HG03520 (cell line): ENCODE measurements around the gene NMT2.
"Not testable (repeated sequence)": the region's sequence is repeated elsewhere in the genome, so short reads cannot be mapped to it uniquely, and the experiment has no call there.

ENCODE experiments used
- ATAC-seq: cut with Tn5 transposase; IDR thresholded peaks from one replicate; pipeline ENCODE4 v1.9.1; 2021; ENCODE audit warnings: mild to moderate bottlenecking, moderate library complexity; ENCODE audit not compliant: unreplicated experiment

NMT2 gene

DNA sequence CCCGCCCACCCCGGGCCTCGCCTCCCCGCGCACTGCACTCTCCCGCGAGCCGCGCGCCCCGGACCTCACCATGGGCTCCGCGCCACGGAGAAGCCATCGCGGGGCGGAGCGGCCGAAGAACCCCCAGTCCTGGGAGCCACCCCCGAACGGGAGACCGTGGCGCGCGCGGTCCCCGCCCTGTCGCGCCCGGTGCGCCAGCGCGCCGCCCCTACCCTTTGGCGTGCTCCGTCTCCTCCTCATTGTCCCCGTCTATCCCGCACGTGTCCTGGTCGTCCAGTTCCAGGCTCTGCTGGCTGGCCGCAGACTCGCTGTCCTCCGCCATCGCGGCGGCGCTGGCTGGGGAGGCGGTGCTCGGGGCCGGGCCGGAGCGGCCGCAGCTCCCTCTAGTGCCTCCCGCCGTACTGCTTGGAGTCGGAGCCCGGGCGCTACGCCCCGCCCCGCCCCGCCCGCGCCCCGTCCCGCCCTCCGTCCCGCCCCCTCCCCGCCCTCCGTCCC is at the start of gene NMT2:
Gene NMT2, minus strand, starts transcription at position 403 of the 495 bp plus-strand sequence. Its CDS starts 81 bp downstream, at position 322.
- peak; percentile 91 for ATAC-seq

DNA sequence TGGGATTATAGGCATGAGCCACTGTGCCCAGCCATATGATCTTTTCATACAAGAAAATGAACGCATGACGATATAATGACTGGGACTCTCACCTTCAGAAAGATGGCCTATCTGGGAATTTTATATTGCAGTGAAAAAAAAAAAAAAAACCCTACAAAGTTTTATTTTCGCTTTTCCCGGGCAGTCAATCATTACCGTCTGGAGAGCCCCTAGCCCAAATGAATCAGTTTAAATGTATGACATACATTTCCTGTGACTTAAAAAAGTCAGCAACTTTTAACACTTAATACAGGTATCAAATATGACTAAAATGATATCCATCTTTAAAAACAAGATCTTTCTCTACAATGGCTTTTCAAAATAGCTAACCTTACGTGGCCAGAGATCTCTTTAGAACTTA is 48.2 kb upstream of the NMT2 start:
- no peak for ATAC-seq

DNA sequence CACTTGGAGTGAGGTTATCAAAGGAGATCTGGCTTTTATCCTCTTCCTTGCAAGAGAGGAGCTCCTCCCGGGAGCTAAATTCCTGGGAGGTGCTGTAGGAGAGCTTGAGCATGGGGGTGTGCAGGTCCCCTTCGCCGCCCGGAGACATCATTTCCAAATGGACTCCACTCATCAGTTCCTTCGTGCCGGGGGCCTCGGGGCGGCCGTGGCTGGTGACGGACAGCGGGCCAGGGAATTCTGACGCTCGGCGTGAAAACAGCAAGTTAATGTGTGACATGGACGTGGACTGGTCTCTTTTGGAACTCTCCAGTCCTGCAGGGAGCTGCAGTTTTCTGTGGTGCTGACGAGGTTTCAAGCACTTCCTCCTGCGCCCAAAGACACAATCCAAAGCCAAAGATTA is 45.7 kb upstream of the NMT2 start:
- ATAC-seq = no peak

DNA sequence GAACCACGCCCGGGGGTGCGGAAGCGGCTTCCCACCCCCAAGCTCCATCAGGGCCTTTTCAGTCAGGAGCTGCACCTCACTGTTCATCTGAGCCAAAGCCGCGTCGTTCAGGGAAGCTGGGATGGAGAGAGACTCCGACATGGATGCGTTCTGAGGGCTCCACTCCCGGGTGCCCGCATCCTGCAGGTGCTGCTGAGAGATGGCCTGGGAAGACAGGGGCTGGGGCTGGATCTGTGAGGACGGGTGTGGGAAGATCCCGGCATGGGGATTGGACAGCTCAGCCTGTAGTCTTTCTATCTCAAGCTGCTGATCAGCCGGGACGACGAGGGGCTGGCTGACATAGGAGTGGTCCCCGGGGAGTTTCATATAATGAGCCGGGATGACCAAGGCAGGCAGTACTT is 45.0 kb upstream of the NMT2 start:
- no peak for ATAC-seq

DNA sequence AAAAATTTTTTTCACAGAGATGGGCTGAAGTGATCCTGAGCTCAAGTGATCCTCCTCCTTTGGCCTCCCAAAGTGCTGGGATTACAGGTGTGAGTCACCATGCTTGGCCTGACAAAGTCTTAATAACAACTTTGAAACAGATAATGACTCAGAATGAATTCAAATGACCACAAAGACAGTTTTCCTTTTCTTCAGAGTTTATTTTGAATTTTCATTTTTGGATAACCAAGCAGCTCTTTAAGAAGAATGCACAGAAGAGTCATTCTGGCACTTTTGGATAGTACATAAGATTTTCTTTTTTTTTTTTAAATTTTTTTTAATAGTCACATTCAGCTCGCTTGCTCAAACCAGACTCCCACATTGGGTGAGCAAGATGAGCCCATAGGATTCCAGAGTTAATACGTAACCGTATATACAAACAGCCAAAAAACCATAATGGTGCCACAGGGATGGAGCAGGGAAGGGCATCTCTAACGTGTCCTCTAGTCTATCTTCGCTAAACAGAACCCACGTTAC is 43.0 kb upstream of the NMT2 start:
- ATAC-seq = no peak

DNA sequence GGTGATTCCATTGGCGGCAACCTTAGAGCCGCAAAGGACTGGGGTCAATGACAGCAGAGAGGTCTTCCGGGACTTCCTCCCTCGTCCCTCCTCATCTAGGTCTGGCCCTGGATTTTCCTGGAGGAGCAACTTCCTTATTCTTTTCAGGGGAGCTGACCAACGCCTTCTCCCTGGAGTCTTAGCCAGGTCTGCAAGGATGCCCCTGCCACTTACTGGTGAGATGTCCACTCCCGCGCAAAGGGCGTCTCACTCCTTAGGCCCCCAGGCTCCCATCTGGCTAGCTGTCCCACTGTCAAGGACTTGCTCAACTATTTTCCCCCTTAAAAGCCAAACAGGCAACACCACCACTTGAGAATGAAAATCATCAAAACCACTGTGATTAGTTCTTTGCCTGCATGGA is 42.0 kb upstream of the NMT2 start:
- no peak for ATAC-seq

DNA sequence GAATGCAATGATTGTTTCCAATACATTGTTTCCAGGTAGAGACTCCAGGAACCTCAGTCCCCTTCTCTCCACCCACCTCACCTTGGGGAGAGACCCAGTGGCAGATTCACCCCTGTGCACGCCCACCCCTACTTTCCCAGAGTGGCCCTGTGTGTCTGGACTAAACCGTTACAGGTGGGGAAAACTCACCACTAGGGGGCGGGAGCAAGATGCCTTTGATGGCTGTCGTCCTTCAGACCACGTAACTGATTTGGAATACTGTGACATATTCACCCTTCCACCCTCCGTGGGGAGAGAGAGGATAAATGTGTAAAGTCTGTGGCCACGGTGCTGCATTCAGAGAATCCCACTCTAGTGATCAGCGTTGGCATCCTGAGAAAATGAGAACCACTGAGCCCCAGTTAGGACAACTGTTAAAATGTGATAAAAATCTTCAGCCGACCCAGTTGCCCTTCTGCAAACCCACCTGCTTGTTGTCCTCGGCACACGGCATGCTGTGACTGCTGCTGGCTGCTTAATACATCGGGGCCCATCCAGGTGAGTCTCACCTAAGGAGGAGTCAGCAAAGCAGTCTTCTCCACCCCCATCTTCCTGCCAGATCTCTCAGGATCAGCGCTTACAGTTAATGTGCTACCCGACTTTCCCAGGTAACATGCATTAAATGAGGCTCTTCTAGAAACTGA is 41.5 kb upstream of the NMT2 start:
- ATAC-seq = peak; percentile 69

DNA sequence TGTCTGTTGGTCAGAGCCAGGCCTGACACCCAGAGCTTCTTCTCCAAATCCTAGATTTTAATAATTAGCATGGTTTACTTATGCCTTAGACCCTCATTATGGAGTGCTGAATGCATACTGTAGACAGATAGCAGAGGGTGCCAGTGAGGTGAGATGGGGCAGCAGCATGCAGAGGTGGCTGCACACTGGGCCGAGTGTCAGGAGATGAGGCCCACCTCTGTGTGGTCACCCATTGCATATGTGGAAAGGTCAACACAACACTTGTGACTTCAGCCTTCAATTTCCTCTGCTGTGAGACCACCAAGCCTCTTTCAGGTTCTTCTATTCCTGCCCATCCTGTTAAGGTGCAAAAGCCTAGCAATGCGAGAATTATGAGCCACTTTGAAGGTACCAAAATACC is 39.7 kb upstream of the NMT2 start:
- ATAC-seq = no peak

DNA sequence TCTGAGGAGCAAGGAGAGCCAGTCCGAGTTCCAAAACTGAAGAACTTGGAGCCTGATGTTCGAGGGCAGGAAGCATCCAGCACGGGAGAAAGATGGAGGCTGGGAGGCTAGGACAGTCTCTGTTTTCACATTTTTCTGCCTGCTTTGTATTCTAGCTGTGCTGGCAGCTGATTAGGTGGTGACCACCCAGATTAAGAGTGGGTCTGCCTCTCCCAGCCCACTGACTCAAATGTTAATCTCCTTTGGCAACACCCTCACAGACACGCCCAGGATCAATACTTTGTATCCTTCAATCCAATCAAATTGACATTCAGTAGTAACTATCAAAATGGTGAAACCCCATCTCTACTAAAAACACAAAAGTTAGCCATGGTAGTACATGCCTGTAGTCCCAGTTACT is 38.9 kb upstream of the NMT2 start:
- ATAC-seq = not testable (repeated sequence)

DNA sequence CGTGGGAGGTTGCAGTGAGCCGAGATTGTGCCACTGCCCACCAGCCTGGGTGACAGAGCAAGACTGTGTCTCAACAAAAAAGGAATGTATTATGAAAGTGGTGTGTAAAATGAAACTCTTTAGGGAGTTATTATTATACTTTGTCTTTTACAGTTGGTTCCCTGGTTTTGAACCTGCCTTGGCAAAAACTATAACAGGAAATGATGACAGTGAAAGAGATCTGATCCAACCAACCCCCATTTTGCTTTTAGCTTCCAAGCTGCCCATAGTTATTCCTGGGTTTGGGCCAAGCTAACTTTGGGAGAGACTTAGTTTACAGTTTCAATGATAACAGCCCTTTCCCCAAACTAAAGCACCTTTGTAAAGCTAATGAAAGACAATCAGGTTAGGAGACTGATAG is 34.1 kb upstream of the NMT2 start:
- no peak for ATAC-seq

DNA sequence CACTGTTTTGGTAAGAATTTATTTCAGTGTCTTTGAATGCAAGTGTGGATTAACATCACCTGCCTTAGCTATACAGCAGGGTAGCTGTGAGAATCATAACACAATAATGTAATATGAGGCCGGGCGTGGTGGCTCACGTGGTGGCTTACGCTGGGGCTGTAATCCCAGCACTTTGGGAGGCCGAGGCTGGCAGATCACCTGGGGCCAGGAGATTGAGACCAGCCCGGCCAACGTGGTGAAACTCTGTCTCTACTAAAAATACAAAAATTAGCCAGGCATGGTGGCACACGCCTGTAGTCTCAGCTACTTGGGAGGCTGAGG is 33.8 kb upstream of the NMT2 start:
- not testable (repeated sequence) for ATAC-seq

DNA sequence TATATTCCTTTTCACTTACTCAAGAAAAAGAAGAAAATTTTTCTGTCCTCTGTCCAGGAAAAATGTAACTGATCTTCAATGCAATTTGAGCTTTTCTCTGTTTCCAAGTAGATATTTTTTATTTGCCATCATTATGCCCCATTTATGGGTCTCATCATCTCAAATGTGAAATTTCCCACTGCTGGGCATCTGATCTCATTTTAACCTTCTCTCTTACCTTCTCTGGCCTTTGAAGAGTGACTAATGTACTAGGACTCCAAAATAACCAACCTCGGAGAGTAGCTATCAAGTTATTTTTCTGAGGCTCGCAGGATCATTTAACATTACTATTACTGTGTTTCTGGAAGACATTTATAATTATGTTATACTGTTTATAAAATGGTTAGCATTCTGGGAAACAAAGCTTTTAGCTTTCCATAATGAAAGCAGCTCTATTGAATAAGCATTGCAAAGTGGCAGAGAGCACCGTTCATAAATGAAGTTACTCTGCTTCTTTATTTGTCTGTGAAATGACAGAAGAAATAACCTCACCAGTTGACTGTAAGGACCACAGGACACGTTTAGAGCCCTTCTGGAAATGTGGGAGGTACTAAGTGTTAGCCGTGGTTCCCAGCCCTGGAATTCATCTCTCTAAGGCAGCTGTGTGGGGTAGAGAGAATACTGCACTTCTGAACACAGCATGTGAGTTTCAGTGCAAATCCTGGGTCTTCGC is 33.3 kb upstream of the NMT2 start:
- no peak for ATAC-seq

DNA sequence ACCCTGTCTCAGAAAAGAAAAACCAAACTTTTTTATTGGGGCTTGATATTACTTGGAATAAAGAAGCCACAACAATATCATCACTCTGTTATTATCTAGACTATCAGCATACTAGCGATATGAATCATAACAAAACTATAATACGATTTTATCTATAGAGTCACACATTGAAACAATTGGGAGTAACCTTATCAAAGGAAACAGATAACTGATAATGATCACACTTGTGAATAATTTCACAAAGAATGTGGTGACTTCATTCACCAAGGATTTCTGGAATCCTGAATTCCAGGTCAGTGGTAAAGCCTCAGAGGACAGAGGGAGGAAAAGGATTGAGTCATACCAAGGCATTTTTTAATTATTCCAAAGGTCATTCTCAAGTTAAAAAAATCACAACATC is 32.1 kb upstream of the NMT2 start:
- no peak for ATAC-seq

DNA sequence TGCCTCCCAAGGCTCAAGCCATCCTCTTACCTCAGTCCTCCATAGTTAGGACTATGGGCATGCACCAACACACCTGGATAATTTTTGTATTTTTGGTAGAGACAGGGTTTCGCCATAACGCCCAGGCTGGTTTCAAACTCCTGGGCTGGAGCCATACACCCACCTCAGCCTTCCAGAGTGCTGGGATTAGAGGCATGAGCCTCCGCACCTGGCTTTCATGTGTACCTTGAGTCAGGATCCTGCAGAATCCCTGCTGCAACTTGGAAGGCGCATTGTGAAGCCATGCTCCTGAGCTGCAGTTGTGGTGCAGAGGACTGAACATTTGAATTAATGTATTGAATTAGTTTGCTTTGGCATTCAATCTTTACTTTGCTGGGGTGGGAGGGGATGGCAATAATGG is 29.4 kb upstream of the NMT2 start:
- no peak for ATAC-seq

DNA sequence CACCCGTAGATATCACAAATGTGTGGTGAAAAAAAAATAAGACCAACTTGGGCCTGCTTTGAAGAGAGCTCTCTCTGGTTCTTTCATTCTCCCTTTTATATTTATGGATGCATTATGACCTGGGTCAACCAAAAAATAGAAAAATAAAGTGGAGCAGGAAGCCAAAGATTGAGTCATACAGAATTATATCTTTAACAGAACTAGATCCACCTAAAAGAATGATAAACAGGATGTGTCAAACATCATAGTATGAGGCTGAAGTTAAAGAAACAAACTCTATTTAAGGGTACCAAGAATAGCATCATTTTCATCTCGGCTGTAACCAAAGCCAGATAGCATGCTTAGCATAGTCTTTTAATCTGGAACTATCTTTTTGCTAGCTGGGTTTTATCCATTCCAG is 28.8 kb upstream of the NMT2 start:
- no peak for ATAC-seq

DNA sequence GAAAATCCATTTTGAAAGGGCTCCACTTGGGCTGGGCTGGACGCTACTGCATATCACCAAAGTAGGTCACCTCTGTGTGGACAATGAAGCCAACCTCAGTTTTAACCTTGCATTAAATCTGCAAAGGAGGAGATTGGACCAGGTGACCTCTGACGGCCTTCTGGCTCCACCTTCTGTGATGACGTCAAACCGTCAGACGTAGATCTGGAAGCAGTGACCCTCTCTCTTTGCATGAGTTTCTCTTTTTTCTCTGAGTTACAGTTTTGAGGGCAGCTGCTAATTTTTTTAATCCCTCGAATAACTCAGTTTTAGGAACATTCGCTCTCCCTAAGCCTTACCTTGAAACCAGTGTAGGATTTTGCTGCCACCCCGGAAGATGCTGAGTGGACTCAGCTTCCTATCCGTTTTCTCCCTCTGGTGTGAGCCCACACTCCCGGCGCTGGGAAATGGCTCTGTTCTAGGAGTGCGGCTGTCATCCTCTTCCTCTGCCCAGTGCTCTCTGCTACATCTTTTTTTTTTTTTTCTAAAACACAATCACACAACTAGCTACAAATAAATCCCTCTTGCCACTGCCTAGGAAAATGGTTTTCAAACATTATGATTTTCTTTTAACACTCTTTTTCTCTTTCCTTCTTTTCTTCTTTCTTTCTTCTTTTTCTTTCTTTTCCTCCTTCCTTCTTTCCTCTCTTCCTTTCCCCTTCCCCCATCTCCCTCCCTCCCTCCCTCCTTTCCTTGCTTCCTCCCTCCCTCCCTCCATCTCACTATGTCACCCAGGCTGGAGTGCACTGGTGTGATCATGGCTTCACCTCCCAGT is 27.7 kb upstream of the NMT2 start:
- ATAC-seq = no peak

DNA sequence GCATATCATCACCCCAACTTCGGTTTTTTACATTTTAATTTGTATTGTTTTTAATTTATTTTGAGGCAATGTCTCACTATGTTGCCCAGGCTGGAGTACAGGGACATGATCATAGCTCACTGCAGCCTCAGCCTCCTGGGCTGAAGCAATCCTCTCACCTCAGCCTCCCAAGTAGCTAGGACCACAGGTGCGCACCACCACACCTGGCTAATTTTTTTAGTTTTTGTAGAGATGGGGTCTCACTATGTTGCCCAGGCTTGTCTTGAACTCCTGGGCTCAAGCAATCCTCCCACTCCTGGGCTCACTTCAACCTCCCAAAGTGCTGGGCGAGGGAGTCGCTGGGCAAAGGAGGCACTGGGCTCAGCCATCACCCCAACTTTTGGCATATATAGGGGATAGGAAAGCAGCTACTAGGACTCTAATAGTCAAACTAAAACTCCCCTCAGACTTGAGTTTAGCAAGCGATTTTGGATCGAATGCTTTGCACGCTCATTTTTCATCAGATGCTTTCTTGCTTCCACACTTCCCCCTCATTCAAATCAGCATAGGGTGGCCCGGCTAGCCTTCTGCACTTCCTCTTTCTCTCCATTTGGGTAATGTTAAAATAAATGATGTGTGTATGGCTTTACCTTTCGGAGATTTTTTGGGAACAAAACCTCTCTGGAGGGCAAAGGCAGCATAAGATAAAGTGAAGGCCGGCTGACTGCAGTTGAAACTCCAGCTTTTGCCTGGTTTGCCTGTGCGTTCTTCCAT is 20.8 kb upstream of the NMT2 start:
- ATAC-seq = no peak

DNA sequence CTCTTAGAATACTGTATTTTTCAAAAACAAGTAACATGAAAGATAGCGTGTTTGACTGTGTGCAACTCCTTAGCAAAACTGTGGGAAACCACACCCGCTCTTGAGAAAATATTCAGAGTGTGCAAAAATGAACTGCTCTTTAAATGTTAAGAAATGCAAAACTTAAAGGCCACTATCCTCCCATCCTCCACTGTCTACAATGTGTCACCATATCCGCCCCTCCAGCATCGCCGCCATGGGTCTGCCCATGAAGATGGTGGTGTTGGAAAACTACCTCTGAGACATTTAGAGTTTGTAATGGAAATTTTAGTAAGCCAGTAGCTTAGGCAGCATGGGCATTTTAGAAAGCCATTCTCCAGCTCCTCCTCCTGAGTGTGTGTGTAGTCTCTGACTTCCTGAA is 20.1 kb upstream of the NMT2 start:
- ATAC-seq = no peak

DNA sequence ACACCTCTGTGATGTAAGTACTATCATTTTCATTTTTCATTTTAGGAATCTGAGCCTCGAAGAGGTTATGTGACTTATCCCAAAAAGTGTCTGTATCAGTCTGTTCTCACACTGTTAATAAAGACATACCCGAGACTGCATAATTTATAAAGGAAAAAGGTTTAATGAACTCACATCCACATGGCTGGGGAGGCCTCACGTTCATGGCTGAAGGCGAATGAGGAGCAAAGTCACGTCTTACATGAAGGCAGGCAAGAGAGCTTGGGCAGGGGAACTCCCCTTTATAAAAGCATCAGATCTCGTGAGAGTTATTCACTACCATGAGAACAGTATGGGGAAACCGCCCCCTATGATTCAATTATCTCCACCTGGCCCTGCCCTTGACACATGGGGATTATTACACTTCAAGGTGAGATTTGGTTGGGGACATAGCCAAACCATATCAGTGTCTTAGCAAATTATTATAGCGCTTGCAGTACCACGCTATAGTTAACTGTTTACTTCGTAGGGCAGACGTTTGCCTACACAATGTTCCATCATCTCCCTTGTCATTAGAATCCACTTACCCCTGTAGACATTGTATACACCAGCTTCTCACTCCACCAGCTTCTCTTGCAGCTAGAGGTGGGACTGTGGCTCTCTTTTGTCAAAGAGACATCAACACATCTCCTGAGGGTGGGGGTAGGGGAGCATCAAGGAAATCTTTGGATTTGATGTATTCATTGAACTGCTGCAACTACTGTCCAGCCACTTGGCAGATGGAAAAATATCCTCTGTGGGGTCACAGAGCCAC is 15.4 kb upstream of the NMT2 start:
- no peak for ATAC-seq

DNA sequence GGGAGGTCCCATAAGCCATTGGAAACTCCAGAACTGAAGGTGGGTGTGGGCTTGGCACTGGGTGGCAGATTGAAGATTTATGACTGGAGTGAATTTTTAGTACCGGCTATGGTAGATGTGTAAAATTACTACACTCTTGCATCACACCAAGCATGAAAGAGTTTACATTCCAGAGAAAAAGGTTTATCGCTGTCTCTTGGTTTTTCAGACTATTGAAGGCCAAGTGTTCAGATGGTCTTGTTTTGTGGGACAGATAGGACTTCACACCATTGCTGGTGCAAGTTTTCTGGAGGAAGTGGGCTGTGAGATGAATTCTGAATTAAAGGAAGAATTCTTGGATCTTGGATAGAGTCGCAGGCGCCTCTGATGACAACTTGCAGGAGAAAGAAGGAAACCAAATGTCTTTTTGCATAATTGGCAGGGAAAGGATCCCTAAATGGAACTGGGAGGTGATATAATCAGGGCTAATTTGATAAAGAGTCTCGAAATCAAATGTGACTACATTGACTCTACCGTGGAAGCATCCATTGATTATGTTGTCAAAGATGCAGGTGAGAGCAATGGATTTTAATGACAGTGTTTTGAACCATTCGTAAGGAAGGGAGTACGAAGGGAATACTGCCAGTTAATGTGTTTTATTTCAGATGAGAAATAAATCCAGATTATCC is 14.2 kb upstream of the NMT2 start:
- no peak for ATAC-seq
